Stimulated activated CD4-positive, alpha-beta T cell treated with anti-CD3 and anti-CD28 coated beads, TNF-alpha, amount 100 ng/mL, for 4 hours (primary cell): ENCODE measurements around the gene LAMC3.

Experiments used
- DNase-seq, 3 experiments: peaks; one replicate each; pipeline ENCODE4 v3.0.0-alpha.2; 2020; ENCODE audit warnings: low read depth in 3 of 3

LAMC3 gene

DNA sequence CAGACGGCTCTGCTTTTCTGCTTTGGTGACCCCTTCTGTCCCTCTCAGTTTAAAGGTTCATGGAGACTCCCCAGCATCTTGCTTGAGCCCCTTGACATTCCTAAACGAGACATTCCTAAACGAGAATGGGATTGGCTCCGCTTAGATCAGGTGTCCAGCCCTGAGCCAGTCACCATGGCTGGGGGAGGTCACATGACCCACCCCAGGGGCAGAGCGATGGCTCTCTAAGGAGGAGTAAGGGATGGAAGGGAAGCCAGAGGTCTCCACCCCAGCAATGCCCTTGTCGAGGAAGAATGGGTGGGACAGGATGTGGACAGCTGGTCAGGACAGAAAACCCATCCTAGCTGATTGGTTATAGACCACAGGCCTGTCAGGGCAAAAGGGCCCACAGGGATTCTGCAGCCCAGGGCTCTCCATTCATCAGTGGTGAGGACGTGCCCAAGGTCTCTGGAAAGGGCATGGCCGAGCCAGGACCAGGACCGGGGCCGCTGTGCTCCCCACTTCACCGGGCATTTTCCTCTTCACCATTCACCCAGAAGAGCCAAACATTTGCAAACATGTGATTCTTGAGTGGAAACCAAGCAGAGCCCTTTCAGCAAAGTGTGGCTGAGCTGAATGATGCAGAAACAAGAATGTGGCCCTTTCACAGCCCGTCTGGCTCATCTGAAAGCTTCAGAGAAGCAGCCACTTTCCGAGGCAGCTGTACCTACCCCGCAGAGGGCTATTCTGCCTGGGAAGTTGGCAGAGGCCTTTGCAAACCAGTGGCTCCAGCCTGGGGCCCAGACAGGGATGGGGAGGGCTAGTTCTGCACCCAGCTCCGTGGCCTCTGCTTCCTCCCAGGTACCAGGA lies 67.6 kb downstream of the LAMC3 start:
- no peak for DNase-seq

GRCh38 chr9:131078427-131079366 lies 69.7 kb downstream of the LAMC3 start:
- no peak for DNase-seq

DNA sequence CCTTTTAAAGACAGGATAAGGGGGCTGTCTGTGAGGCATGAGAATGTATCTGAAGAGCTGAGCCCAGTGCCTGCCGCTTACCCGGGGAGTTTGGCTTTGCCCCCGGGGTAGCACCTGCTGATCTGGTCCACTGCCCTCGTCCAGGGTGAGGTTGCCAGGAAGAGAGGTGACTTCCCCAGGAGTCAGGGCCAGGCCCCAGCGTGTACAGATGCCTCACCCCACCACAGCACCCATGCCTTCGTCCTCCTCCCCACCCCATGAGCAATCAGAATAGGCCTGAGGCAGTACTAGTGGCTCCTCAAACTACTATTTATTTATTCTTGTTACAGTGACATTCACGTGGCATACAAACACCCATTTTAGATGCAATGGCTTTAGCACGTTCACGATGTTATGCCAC lies 71.6 kb downstream of the LAMC3 start:
- no peak for DNase-seq

DNA sequence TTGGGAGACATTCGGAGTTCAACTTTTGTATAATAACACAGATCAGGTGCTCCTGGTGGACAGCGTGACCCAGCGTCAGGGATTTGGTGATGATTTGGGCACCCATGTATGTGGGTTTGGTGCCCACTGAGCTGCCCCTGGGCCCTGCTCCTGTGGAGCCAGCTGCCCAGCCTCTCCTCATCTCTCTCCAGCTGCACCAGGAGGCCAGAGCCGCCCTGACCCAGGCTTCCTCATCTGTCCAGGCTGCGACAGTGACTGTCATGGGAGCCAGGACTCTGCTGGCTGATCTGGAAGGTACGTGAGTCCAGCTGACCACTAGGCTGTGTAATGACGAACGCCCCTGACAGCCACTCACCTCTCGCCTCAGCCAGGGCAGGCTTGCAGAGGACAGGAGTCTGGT lies 72.9 kb downstream of the LAMC3 start:
- DNase-seq: no peak

- no peak for DNase-seq
Measured at GRCh38 chr9:131082774-131083512, 74.0 kb downstream of the LAMC3 start.

GRCh38 chr9:131084661-131085369 lies 75.8 kb downstream of the LAMC3 start:
- DNase-seq: no peak

DNA sequence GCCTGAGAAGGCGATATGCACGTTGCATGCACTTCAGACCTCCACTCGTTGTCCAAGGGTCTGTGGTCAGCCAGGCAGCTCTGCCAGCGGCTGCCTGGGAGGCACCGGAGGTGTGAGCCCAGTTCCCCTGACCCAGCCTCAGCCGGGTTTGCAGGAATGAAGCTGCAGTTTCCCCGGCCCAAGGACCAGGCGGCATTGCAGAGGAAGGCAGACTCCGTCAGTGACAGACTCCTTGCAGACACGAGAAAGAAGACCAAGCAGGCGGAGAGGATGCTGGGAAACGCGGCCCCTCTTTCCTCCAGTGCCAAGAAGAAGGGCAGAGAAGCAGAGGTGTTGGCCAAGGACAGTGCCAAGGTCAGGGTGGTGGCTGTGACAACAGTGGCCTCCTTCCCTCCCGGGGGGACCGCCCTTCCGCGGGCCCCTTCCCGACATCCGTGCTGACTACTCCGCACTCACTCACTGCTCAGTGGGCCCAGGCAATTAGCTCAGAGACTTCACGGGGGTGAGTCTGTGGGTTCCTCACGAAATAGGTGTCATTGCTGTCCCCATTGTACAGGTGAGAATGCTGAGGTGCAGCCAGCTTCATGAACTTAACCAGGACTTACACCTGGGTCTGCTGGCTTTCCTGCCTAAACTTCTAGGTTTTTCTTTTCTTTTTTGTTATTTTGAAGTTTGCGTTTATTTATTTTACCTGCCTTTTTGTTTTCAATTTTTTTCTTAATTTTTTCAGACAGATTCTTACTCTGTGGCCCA lies 76.6 kb downstream of the LAMC3 start:
- DNase-seq: no peak

- DNase-seq: no peak
Measured at GRCh38 chr9:131087354-131087893, 78.5 kb downstream of the LAMC3 start.

DNA sequence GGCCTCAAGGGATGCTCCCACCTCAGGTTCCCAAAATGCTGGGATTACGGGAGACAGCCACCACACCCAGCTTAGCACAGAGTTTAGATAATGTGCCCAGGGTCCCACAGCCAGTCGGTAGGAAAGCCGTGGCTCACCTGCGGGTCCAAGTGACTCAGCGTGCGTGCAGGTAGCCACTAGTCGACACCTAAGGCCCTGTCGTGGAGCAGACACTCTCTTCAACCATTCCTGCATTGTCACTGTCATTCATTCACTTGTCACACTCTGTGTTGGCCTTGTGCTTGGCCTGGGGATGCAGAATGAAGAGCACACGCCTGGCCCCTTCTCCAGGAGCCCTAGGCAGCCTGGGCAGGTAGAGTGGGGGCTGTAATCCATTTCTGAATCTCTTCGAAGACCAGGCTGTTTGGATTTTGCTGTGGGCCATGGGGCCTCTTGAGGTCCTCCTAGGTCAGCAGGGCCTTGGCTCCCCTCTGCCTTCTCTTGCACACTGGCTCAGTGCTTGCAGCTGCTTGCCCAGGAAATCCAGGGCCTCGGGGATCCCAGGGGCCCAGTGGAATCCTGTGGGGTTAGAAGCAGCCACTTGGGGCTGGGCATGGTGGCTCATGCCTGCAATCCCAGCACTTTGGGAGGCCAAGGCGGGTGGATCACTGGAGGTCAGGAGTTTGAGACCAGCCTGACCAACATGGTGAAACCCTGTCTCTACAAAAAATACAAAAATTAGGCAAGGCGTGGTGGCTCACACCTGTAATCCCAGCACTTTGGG lies 81.2 kb downstream of the LAMC3 start:
- no peak for DNase-seq

- no peak for DNase-seq
Measured at GRCh38 chr9:131091352-131091992, 82.5 kb downstream of the LAMC3 start.

DNA sequence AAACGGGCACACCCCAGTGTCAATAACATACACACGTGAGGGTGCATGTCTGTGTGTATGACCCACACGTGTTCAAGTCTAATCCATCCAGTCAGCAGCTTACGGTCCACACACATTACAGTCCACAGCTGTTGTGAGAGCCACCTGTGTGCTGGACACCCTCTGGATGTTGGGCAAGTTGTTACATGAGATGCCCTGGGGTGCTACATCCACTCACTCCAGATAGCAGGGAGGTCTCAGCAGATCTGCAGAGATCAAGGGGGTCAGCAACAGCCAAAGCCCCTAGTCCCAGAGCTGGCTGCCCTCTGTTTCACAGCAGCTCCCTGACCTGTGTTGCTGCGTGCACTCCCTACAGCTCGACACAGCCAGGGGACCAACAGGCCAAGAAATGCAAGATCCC lies 83.1 kb downstream of the LAMC3 start:
- no peak for DNase-seq

DNA sequence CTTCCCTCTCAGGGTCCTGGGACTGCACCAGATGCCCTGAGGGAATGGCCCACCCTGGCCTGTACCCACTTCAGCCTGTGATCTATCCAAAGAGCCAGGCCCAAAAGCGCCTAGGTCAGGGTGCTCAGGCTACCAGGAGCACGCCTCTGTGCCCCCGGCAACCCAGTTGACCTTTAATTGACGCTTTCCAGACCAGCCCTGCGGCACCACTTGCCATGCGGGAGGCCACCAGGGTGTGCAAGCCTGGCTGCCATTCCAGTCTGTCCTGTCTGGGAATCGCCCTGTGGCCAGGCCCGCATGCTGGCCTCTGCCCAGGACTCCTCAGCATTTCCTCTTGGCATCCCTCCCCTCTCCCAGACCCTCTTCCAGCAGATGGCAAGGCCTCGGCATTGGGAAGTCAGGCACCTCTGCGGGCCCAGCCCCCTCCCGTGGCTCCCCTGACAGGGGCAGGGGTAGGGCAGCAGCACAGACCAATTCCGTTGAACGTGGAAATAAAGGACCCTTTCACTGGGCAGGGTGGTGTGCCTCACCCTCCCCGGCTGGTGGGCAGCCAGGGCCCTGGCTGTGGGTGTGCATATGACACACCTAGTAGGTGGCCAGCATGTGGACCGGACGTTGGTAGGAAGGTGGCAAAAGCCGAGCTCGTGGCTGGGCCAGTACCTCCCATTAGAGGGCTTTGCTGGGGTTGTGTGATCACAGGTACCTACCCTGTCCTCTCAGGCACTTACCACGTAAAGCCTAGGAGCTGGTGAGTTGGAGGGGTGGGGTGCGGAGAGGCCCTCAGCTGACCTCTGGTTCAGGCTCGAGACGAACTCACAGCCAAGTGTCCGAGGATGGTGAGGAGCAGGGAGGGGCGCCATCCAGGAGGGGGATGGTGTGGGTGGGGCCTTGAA lies 83.8 kb downstream of the LAMC3 start:
- DNase-seq: no peak

- no peak for DNase-seq
Measured at GRCh38 chr9:131094015-131094414, 85.0 kb downstream of the LAMC3 start.

DNA sequence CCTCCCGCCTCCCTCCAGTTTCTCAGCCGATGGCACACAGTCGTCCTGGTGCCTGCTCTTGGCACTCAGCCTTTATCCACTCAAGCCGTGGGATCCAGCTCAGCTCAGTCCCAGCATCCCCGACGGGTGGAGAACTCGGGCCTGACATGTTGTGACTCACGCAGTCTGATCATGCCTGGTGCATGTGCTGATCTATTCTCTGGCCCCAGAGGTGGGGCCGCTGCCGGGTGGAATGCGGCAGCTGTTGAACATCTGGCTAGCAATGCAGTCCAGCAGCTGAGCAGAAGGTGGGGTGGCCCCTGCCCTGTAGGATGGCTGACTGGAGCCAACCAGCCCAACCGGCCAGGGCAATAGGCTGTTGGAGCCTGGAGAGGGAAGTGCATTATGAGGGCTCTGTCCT lies 85.6 kb downstream of the LAMC3 start:
- no peak for DNase-seq

- no peak for DNase-seq
Measured at GRCh38 chr9:131095666-131096268, 86.8 kb downstream of the LAMC3 start.

DNA sequence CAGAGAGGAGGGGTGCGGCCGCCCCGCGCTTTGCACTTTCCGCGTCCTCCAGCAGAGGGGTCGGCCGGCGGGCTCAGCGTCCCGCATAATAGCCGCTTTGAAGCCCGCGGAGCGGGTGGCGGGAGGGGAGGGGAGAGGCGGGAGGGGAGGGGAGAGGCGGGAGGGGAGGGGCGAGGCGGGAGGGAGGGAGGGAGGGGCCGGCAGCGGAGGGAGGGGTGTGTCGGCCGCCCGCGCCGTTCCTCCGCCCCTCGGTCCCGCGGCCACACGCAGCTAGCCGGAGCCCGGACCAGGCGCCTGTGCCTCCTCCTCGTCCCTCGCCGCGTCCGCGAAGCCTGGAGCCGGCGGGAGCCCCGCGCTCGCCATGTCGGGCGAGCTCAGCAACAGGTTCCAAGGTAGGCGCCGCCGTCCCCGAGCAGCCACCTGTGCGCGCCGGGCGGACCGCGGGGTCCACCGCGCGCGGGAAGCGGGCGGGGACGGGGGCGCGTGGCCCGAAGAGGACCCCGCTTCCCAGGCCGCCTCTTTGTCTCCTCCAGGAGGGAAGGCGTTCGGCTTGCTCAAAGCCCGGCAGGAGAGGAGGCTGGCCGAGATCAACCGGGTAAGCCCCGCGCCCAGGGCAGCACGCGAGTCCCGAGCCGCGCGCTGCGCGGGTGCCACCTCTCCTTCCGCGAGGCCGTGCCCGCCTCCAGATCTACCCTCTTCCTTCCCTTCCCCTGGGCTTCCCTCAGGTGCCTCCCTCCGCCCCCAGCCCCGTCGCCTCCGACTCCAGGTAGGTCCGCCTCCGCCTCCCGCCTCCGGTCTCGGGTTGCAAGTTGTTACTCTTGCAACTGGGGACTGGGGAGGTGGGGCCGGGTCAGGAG lies 87.5 kb downstream of the LAMC3 start, which contains the start of gene AIF1L:
AIF1L (plus strand) TSS at position 263 of the 857 bp plus-strand sequence; CDS start at position 362, 99 bp downstream.
- DNase-seq: peak; percentile 18 to 47 (median 19)
